SJSA1 (cell line): Measurements from ENCODE around the gene LARGE2. TPM values are rescaled to one million over a fixed set of nuclear protein-coding genes. Genes with fewer than 3 reads are reported as not detected.

ENCODE experiments used
- DNase-seq, 2 experiments: peaks; one replicate each; pipeline ENCODE4 v3.0.0-alpha.2; 2015 to 2020; ENCODE audit warnings: low spot score in 2 of 2, low read depth in 1 of 2
- H3K27ac ChIP-seq: fragments of 250-450 bp; sonication (Bioruptor Pico); 2 replicates; pipeline ENCODE4 v1.5.1; 2020; ENCODE audit warnings: mild to moderate bottlenecking, moderate library complexity
- H3K27me3 ChIP-seq: fragments of 250-450 bp; sonication (Bioruptor Pico); replicated peaks from 2 replicates; pipeline ENCODE4 v1.5.1; 2020; ENCODE audit warnings: mild to moderate bottlenecking, moderate library complexity
- H3K36me3 ChIP-seq: fragments of 250-450 bp; sonication (Bioruptor Pico); 2 replicates; pipeline ENCODE4 v1.5.1; 2020; ENCODE audit warnings: mild to moderate bottlenecking
- H3K4me1 ChIP-seq: fragments of 250-450 bp; sonication (Bioruptor Pico); replicated peaks from 2 replicates; pipeline ENCODE4 v1.6.1; 2021; ENCODE audit warnings: mild to moderate bottlenecking
- H3K4me3 ChIP-seq: fragments of 250-450 bp; sonication (Bioruptor Pico); 2 replicates; pipeline ENCODE4 v1.5.1; 2020; ENCODE audit warnings: mild to moderate bottlenecking
- H3K9me3 ChIP-seq: fragments of 250-450 bp; sonication (Bioruptor Pico); replicated peaks from 2 replicates; pipeline ENCODE4 v1.5.1; 2020; ENCODE audit warnings: mild to moderate bottlenecking
- total RNA-seq: library from RNA; depleted of rRNA; stranded (reverse); fragments of >200 nt; shearing (Covaris generic); gene quantifications from 2 replicates; pipeline ENCODE4 v1.2.3, GENCODE V29; 2014

The LARGE2 gene
- total RNA-seq, 1 experiment from 2014 or later = not detected

DNA sequence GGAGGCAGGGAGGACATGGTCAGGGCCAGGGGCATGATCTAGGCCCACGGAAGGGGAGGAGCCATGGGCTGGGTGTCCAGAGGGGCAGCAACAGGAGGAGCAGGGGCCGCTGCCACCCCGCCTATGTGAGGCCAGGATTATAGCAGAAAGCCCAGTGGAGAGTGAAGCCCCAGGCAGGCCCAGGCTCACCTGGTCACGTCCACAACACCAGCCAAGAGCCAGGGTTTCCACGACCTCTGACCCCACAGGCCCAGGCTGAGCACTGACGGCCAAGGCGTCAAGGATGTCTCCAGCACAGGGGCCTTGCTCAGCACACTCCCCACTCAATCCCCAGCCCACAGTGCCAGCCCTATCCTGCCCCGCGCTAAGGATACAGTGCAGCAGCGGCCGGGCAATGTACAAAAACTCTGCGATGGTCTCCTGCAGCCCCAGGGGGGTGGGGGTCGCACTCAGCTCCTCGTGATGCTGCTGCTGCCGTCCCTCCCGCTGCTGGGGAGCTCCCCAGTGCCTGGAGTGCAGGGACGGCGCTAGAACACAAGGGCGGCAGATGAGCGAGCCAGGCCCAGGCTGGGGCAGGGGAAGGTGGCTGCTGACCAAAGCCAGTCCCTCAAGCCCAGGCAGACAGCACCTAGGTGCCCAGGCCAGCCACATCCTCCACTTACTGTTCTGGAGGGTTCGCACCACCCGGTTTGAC lies 8.4 kb upstream of the LARGE2 start:
- peaks cover 79% of the 10 kb centered on the region for H3K36me3 ChIP-seq
- H3K9me3 ChIP-seq = no peaks in the 10 kb centered on the region
- H3K4me3 ChIP-seq = no peak overlapping the region
- DNase-seq = no peak
- no peaks in the 10 kb centered on the region for H3K27me3 ChIP-seq
- no peak overlapping the region for H3K27ac ChIP-seq
- H3K4me1 ChIP-seq = peaks cover 13% of the 10 kb centered on the region

DNA sequence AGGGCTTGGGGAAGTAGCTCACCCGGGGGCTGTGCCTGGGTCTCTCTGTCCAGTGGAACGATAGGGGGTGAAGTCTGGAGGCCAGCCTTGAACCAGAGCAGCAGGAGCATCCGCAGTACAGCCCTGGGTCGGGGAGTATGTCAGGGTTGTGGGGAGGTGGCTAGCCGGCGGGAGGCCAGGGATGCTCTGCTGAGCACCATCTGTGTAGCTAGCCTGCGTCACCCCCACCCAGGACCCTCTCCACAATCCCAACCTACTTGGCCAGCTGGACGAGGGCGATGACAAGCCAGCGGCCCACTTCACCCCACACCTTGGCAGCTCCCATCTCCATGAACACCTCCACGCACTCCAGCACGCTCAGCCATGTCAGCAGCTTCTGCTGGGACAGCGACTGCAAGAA lies 7.0 kb upstream of the LARGE2 start:
- H3K9me3 ChIP-seq = no peaks in the 10 kb centered on the region
- peaks cover 66% of the 10 kb centered on the region for H3K36me3 ChIP-seq

DNA sequence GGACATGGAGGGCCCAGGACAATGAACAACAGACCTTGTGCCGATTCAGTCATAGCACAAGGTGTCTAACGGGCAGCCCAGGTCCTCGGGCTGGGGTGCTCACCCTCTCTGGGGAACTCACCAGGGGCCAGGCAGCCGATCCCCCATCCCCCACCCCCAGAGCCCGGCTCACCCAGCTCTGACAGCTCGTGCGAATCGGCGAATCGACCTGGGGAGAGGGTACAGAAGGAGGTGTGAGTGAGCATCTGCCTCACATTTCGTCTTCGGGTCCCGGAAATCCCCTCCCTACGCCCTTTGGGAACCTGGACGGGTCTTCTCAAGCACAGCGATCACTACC lies 5.2 kb upstream of the LARGE2 start:
- peaks cover 7% of the 10 kb centered on the region for H3K27me3 ChIP-seq
- H3K9me3 ChIP-seq = no peaks in the 10 kb centered on the region
- peaks cover 48% of the 10 kb centered on the region for H3K36me3 ChIP-seq
- peak overlapping the region; percentile 68 for H3K27ac ChIP-seq
- H3K4me3 ChIP-seq = peak overlapping the region; percentile 75
- H3K4me1 ChIP-seq = peaks cover 15% of the 10 kb centered on the region
- DNase-seq = no peak

More for the DNA sequence above, 7.0 kb upstream of the LARGE2 start:
- no peaks in the 10 kb centered on the region for H3K27me3 ChIP-seq
- H3K27ac ChIP-seq = no peak overlapping the region
- peaks cover 13% of the 10 kb centered on the region for H3K4me1 ChIP-seq
- no peak for DNase-seq
- no peak overlapping the region for H3K4me3 ChIP-seq

DNA sequence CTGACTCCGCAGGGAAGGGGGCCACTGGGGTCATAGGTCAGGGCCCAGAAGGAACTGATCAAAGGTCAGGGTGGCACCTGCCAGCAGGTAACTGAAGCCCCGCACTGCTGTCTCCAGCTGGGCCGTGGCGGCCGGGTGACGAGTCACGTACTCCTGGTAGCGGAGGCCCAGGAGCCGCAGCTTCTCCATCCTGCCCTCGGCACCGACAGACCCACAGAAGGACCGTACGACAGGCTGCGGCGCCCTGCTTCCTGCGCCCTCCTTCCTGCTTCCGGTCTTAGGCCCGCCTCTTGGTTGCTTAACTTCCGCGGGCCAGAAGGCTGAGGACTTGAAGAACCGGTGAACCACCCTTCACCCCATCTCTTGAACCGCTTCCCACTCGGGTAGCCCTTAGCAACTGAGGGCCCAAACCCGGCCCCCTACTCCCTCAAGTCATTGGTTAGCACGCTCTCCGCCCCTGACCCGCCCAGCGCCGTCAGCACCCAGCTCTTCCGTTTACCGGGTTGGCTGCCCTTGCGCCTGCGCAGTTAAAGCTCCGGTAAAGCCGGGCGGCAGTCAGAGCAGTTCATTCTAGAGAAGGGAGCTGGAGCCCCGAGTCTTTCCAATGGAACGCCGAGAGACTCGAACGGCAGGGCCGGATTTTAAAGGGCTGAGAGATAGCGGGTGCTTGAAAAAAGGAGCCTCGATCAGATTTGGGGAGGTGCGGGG lies 4.7 kb upstream of the LARGE2 start, which contains the start of gene PEX16:
Gene PEX16 (minus strand): TSS at position 255 of the 708 bp plus-strand sequence. CDS start 66 bp downstream, at position 189.
- Histone ChIP-seq H3K4me1 (peaks cover 20% of the 10 kb centered on the region), H3K4me3 (peak within 1 kb of the TSS; percentile 75), H3K27me3 (peaks cover 12% of the 10 kb centered on the region), H3K9me3 (no peaks in the 10 kb centered on the region), H3K36me3 (peaks cover 43% of the 10 kb centered on the region), H3K27ac (peak within 1 kb of the TSS; percentile 68)
- DNase-seq = peak; percentile 99

DNA sequence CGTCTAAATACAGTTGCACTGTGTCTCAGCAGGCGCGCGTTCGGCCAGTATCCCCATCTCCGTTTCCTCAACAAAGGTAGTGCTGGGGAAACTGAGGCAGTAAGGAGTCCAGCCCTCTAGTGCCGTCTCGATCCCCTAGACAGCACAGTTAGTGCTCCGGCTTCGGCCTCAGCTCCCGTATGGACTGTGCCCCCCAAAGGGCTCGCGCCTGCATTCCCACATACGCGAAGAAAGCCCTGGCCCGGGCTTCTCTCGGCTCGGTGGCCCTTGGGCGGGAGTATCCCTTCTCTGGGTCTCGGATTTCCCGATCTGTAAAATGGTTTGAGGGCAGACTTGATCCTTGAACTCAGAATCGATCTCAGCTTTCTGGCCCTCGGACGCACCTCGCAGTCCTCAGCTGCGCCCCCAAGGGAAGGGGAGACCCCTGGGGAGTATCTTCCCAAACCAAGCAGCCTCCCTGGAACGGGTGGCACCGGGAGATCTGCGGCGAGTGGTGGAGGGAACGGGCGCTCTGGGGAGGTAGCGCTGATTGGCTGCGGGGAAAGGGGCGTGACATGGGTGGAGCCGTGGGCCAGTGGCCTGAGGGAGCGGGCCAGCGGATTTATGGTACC lies 4.0 kb upstream of the LARGE2 start:
- peaks cover 19% of the 10 kb centered on the region for H3K27me3 ChIP-seq
- peaks cover 4% of the 10 kb centered on the region for H3K9me3 ChIP-seq
- DNase-seq = peak; percentile 81 to 88
- H3K36me3 ChIP-seq = peaks cover 37% of the 10 kb centered on the region
- no peak overlapping the region for H3K27ac ChIP-seq
- H3K4me3 ChIP-seq = peak overlapping the region; percentile 75
- peaks cover 26% of the 10 kb centered on the region for H3K4me1 ChIP-seq

DNA sequence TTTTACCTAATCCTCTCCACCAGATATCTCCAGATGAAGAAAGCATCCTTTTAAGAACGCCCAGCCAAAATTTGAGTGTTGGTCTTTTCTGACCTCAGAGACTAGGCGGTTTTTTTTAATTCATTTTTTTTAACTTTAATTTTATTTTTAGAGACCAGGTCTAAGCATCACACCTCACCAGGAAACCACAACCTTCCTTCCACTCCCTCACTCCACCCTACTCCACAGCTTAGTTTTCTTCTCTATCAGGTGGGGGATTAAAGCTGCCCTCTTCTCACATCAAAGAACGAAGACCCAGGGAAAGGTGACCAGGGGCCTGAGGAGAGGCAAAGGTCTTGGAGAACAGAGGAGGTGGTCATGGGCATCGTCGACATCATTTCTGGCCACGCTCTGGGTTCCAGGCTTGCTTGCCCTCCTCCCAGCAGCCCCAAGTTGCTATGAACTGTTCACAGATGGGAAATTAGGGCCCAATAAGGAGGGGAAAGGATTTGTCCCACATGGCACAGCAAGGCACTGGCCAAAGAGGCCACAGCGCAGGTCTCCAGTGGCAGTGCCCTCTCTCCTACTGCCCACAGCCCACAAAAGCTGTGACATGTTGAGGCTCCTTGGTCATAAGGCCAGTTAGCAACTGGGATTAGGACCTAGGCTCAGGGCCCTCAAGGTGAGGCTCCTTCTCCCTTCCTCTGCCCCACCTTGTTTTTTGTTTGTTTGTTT lies 3.3 kb upstream of the LARGE2 start:
- no peak overlapping the region for H3K27ac ChIP-seq

DNA sequence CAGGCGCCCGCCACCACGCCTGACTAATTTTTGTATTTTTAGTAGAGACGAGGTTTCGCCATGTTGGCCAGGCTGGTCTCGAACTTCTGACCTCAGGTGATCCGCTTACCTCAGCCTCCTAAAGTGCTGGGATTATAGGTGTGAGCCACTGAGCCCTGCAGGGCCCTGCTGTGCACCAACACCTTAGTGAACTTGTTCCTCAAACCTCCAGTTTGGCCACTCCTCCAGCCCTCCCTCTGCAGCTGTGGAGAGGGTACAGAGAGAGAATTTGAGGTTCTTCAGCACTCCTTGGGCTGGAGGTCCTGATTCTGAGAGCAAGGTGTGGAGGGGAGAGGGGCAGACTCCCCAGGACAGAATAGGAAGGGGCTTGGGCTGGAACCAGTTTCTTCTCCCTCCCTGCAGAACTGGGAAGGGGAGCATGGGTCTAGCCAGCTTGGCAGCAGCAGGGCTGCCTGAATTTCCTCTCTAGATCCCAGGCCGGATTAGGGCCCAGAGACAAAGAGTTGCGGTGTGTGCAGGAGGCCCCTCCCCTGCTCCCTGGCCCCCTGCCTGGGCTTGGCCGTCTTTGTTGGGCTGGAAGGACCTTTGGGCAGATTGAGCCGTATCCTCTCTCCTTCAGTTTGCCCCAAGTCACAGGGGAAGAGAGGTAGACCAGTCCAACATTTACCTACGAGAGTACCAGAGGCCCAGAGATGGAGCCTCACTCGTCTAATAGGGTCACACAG lies 2.5 kb upstream of the LARGE2 start:
- Histone ChIP-seq H3K36me3 (peaks cover 22% of the 10 kb centered on the region), H3K4me1 (peaks cover 26% of the 10 kb centered on the region), H3K27ac (no peak overlapping the region), H3K4me3 (no peak overlapping the region), H3K9me3 (peaks cover 5% of the 10 kb centered on the region), H3K27me3 (peaks cover 31% of the 10 kb centered on the region)
- DNase-seq = no peak

More for the DNA sequence above, 3.3 kb upstream of the LARGE2 start:
- Histone ChIP-seq H3K4me1 (peaks cover 26% of the 10 kb centered on the region), H3K27me3 (peaks cover 23% of the 10 kb centered on the region), H3K36me3 (peaks cover 30% of the 10 kb centered on the region), H3K4me3 (peak overlapping the region; percentile 75), H3K9me3 (peaks cover 5% of the 10 kb centered on the region)
- DNase-seq = no peak

DNA sequence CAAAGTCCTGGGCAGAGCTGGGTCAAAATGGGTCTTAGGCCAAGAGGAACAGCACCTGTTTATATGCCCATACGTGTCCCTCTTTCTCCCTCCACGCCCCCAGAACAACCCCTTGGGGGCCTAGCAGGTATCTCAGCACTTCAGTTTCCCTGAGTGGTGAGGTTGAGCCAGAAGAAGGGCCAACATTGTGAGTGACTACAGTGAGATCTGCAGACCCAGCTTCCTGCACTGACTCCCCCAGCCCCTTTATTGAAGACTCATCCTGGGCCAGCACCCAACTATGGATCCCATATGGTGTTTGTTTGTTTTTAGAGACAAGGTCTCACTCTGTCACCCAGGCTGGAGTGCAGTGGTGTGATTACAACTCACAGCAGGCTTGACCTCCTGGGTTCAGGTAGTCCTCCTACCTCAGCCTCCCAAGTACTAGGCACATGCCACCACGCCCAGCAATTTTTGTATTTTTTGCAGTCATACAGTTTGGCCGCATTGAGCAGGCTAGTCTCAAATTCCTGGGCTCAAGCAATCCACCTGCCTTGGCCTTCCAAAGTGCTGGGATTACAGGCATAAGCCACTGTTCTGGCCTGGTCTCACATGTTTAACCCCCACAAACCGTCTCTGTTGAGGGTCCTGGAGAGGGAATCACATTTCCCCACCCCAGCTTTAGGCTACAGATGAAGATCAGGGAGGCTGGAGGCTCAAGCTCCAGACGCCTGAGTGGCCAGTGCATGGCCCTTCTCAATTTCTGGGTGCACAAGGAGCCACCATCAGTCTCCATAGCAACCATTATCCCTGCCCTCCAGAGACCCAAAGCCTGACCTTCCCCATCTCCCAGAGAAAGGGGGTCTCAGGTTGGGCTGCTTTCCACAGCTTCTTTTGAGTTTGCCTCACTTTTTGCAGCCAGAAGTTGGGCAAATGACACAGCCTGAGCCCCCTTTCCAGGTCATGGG lies 1.7 kb upstream of the LARGE2 start:
- Histone ChIP-seq H3K9me3 (peaks cover 5% of the 10 kb centered on the region), H3K4me3 (no peak overlapping the region), H3K4me1 (peaks cover 26% of the 10 kb centered on the region), H3K27me3 (peaks cover 34% of the 10 kb centered on the region), H3K36me3 (peaks cover 13% of the 10 kb centered on the region), H3K27ac (no peak overlapping the region)
- DNase-seq = no peak

DNA sequence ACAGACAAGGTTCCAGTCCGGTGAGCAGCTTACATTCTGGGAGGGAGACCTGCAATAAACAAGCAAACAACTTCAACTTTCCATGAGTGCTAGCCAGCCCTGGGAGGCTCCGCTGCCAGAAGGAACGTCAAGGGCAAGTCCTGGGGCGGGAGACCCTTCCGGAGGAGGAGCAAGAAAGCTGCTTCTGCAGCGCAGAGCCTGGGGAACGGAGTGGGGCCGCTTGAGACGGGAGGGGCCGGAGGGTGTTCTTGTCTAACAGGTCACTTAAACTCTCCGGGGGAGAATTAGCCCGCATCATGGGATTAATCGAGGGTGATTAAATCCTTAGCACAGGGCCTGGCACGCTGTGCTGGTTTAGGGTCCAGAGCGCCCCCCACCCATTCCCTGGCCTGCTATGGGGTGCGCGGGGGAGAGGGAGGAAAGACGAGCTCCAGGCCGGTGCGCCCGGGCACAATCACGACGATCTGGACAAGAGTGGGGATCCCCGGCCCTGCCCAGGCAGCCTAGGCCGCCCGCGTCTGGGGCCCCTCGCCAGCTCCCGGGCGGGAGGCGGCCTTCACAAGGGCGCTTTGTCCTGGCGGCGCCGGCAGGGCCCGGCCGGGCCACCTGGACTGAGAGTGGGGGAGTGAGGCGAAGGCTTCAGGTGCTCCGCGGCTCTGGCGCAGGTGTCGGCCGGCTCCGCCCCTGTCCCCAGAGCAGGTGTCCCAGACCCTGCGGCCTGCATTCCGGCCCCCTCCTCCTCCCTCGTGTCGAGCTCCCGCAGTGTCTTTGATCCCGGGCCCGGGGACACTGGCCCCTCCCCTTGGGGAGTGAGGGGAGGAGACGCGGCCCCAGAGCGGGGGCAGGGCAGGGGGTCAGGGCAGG lies 663 bp upstream of the LARGE2 start:
- H3K36me3 ChIP-seq = peaks cover 9% of the 10 kb centered on the region
- H3K27me3 ChIP-seq = peaks cover 34% of the 10 kb centered on the region
- no peak for DNase-seq
- H3K4me3 ChIP-seq = no peak overlapping the region
- H3K9me3 ChIP-seq = peaks cover 5% of the 10 kb centered on the region
- H3K4me1 ChIP-seq = peaks cover 19% of the 10 kb centered on the region
- no peak overlapping the region for H3K27ac ChIP-seq

DNA sequence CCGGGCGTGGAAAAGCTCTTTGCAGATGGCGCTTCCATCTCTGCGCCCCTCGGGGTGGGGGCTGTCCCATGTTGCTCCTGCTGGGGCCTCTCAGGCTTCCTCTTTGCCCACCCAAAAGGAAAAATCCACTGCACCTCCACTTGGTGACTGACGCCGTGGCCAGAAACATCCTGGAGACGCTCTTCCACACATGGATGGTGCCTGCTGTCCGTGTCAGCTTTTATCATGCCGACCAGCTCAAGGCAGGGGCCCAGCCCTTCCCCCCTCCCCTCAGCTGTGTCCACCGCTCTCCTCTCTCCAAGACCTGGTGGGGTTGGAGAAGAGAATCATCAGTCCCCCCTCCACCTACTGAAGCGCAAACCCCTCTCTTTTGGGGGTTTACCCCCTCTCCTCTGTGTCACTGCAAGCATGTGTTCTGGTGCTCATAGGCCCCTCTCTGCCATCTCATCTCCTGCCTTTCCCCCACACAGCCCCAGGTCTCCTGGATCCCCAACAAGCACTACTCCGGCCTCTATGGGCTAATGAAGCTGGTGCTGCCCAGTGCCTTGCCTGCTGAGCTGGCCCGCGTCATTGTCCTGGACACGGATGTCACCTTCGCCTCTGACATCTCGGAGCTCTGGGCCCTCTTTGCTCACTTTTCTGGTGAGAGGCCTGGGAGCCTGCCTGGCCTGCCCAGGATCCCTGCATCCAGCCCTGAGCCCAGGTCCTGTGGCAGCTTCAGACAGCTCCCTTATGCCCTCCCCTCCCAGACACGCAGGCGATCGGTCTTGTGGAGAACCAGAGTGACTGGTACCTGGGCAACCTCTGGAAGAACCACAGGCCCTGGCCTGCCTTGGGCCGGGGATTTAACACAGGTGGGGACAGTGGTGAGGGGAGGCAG lies 1.8 kb downstream of the LARGE2 start:
- H3K4me1 ChIP-seq = peaks cover 13% of the 10 kb centered on the region
- no peak overlapping the region for H3K27ac ChIP-seq
- no peak overlapping the region for H3K4me3 ChIP-seq
- H3K9me3 ChIP-seq = peaks cover 5% of the 10 kb centered on the region
- H3K36me3 ChIP-seq = no peaks in the 10 kb centered on the region
- peaks cover 34% of the 10 kb centered on the region for H3K27me3 ChIP-seq
- peak in 1 of 2 experiments; percentile 48 for DNase-seq

DNA sequence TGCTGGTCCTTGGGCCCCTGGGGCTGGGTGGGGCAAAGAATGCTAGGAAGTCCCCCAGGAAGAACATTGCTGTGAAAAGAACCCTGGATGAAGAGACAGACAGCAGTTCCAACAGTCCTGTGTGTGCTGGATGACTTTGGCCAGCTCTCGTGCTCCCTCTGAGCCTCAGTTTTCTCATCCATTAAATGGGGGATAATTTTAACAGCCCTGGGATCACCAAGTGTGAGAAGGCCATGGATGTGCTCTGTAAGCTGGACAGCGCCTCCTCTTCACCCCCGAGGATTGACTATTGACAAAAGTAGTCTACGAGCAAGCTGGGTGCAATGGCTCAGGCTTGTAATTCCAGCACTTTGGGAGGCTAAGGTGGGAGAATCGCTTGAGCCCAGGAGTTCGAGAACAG lies 2.5 kb downstream of the LARGE2 start:
- DNase-seq = no peak
- Histone ChIP-seq H3K36me3 (no peaks in the 10 kb centered on the region), H3K27me3 (peaks cover 34% of the 10 kb centered on the region), H3K9me3 (peaks cover 5% of the 10 kb centered on the region), H3K4me1 (peaks cover 13% of the 10 kb centered on the region), H3K4me3 (no peak overlapping the region), H3K27ac (no peak overlapping the region)
